SH-SY5Y (cell line): Measurements from ENCODE around the gene EPHA1.

Experiments used
- GATA2 ChIP-seq: IDR thresholded peaks from 2 replicates; pipeline ENCODE4 v1.6.1; 2011; ENCODE audit warnings: mild to moderate bottlenecking, low read depth, low read length
- GATA3 ChIP-seq: IDR thresholded peaks from 2 replicates; pipeline ENCODE4 v1.6.1; 2011; ENCODE audit warnings: low read depth, mild to moderate bottlenecking, low read length, moderate library complexity

EPHA1 gene

GRCh38 chr7:143389316-143390103 is 19.1 kb downstream of the EPHA1 start:
- TF ChIP-seq GATA2 (no peak), GATA3 (no peak)

GRCh38 chr7:143388491-143389101 is 20.1 kb downstream of the EPHA1 start:
- no peak for TF ChIP-seq GATA3
- no peak for TF ChIP-seq GATA2

DNA sequence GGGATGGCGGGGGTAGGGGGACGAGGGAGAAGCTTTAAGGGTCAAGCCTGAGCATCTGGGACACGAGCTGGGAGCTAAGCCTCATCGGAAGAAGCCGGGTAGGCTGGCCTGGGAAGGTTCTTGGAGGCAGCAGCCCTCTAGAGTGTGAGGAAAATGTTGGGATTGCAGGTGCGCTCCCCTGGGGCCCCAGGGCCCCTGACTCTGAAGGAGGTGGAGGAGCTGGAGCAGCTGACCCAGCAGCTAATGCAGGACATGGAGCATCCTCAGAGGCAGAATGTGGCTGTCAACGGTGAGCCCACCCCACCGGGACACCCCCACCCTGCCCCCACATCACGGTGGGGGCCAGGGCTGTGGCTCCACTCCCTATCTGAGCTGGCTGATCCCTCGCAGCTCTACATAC is 20.6 kb downstream of the EPHA1 start:
- TF ChIP-seq GATA2 (no peak), GATA3 (no peak)

DNA sequence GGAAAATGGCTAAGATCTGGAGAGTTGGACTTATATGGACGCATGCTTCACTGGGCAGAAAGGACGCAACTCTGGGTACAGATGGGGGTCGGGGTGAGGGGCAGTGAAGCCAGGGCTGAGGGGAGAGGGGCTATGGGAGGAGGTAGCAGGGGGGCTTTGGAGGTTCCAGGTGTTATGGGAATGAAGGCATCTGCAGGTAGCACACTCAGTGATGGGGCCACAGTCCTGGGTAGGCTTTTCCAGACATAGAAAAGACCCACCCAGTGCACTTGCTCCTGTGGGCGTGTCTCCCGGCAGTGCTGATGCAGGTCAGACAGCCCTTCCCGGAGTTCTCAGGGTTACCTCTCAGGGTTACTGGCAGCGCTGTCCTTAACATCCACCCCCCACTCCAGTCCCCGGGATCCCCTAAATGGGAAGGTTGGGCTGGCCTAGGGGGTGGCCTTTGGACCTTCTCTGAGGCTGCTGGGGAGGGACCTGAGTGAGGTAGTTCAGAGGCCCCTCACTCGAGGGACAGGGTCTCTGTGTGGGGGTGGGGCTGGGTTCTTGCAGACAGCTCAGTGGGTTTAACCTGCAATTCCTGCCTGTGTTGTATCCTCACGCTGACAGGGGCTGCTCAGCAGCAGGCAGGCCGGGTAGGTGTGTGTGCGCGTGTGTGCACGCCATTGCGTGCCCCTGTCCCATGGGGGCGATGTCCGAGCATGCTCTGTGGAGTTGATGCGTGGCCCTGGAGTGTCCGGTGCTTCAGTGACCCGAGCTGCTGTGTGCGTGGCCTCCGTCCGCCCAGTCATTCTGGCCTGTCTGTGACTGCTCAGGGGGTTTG is 21.3 kb downstream of the EPHA1 start:
- no peak for TF ChIP-seq GATA3
- no peak for TF ChIP-seq GATA2

DNA sequence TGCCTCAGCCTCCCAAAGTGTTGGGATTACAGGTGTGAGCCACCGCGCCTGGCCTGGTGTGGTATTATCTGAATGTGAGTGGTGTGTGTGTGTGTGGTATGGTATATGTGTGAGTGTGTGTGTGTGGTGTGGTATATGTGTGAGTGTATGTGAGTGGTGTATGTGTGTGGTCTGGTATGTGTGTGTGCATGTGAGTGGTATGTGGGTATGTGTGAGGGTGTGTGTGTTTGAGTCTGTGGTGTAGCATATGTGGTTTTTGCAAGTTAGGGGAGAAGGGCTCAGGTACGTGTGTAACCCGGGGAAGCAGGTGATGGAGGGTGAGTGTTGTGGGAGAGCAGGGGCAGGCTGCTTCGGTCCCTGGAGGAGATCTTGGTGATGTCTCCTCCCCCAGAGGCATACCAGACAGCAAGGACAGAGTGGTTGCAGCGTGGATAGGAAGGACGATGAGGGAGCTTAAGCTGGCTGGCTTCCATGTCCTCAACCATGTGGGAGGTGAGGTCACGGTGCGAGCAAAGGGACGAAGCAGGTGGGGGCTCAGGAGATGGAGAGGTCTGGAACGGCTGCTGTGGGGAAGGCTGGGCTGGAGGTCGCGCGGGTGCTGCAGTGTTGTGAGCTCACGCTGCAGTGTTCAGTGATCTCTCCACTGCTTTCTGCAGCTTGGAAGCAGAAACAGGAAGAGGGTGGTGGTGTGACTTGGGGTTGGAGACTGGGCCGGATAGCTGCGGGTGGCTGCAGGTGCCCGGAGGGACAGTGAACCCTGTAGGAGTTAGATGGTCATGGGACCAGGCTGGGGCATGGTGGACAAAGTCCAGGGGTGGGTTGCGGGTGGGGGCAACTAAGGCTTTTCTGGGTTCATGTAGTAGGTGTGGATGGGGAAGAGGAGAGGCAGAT is 22.5 kb downstream of the EPHA1 start:
- no peak for TF ChIP-seq GATA2
- TF ChIP-seq GATA3 = no peak

DNA sequence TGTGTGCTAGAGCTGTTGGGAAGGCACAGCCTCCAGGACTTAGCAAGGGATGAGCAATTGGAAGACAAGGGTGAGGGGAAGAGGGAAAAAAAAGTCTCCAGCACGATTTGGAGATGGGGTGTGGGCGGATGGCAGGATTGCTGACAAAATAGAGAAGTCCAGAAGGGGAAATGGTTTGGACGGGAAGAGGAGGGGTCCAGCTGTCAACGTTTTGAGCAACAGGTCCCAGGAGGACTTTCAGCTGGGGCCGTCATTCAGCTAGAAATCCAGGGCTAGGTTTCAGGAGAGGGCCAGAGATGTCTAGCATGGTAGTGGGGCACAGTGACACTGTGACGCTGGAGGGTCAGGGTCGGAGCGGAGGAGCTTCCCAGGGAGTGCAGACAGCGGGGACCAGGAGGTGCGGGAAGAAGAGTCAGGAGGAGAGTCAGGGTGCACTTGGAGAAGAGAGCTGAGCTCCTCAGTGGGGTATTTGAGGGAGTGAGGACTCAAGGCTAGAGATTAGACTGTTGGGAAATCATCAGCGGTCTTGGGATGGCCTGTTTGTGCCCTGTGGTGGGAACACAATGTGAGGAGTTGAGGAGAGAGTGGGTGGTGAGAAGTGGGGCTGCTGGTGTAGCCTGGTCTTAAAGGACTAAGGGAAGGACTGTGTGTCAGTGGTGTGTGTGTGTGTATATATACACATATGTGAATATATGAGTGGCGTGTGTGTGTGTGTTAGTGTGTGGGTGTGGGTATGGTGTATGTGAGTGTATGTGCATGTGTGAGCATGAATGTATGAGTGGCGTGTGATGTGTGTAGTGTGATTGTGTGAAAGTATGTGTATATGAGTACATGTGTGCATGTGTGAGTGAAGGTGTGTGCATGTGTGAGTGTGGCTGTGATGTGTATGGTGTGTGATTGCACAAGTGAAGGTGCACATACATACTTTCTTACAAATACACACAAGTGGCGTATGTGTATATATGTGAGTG is 23.7 kb downstream of the EPHA1 start:
- no peak for TF ChIP-seq GATA2
- no peak for TF ChIP-seq GATA3

GRCh38 chr7:143384148-143384547 is 24.5 kb downstream of the EPHA1 start:
- TF ChIP-seq GATA3 = no peak
- no peak for TF ChIP-seq GATA2

- TF ChIP-seq GATA3 = no peak
- no peak for TF ChIP-seq GATA2
Measured at GRCh38 chr7:143383642-143383957, 25.1 kb downstream of the EPHA1 start.

- no peak for TF ChIP-seq GATA3
- no peak for TF ChIP-seq GATA2
Measured at GRCh38 chr7:143382791-143383641, 25.6 kb downstream of the EPHA1 start.

DNA sequence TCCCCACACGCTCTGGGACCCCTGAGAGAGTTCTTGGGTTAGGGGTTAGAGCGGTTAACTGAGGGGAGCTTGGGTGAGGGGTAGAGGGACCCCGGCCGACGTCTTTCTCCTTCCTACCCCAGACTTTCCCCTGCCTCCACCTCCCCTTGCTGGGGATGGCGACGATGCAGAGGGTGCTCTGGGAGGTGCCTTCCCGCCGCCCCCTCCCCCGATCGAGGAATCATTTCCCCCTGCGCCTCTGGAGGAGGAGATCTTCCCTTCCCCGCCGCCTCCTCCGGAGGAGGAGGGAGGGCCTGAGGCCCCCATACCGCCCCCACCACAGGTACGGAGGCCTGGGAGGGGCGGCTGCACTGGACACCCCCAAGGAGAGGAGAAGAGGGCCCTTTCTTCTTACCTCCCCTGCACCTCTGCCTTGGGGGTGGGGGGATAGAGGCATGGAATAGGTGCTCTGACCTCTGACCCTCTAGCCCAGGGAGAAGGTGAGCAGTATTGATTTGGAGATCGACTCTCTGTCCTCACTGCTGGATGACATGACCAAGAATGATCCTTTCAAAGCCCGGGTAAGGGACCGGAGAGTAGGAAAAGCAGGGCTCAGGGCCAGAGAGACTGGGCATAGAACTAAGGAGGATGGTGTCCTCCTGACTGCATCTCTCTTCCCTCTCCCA is 26.4 kb downstream of the EPHA1 start:
- TF ChIP-seq GATA2 = no peak

- TF ChIP-seq GATA2 = no peak
- no peak for TF ChIP-seq GATA3
Measured at GRCh38 chr7:143381427-143382125, 27.1 kb downstream of the EPHA1 start.
